GM18867 (cell line): Measurements from ENCODE around the gene COQ2.
A peak's percentile ranks its signal among the peaks of the same experiment; 100 is the strongest.
"Not testable (repeated sequence)": the region's sequence is repeated elsewhere in the genome, so short reads cannot be mapped to it uniquely, and the experiment has no call there.

ENCODE experiments used
- ATAC-seq: cut with Tn5 transposase; IDR thresholded peaks from one replicate; pipeline ENCODE4 v1.9.1; 2021; ENCODE audit warnings: mild to moderate bottlenecking, moderate library complexity; ENCODE audit not compliant: unreplicated experiment

COQ2 gene

DNA sequence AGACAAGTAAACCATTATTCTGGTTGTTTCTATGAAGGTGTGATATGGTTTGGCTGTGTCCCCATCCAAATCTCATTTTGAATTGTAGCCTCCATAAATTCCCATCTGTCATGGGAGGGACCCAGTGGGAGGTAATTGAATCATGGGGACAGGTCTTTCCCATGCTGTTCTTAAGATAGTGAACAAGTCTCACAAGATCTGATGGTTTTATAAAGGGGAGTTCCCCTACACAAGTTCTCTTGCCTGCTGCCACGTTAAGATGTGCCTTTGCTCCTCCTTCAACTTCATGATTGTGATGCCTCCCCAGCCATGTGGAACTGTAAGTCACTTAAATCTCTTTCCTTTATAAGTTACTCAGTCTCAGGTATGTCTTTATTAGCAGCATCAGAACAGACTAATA, 3.8 kb upstream of the COQ2 start:
- ATAC-seq, result not testable (repeated sequence)

DNA sequence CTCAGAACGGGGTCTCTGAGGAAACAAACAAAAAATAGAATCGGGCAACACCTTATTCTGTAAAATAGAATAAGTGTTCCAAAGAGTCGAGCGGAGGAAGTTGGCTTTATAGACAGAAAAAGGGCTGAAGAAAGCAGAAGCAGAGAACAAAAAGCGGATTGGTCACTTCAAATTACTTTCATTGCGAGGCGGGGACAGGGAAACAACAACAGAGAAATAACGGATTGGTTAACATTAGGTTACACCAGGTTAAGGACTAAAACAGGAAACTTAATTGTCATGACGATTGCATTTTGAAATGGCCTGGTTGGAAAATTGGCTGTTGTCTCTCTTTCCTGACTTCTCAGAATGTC, 433 bp upstream of the COQ2 start:
- peak; percentile 3 for ATAC-seq

DNA sequence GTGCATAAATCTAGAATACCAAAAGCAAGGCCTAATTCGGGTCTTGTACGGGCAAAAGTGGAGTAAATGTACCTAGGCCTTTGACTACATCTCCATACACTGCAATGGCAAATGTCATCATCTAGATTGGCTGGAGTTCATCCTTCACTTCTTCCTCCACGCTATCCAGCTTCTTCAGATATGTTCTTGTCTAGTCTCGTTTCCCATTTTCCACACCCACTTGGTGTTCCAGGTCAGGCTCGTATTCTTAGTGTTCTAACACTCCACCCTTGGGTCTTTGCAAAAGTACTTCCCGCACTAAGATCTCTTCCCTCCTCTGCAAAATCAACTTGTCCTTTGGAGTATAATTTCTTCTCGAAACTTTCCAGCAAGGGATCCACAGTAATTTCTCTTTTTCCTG, 1.4 kb downstream of the COQ2 start:
- ATAC-seq, result no peak

DNA sequence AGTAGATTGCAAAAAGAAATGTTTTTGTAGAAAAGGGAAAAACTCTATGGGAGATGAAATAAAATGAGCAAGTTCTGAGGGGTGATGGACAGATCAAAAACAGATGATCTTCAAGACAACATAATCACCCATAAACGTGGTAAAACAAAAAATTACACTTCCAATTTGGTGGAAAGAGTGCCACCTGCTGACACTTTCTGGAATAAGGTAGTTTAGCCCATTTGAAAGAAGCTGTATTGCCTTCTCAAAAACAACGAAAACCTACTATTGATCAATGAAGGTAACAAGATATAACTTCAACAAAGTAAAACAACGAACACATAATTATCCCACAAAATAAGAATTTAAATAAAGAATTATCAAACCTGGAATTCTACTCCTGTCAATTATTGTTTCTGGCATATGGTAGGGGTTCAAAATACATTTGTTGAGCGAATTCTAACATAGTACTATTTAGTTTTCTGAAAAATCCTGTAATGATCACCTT, 2.5 kb downstream of the COQ2 start:
- ATAC-seq, result no peak

DNA sequence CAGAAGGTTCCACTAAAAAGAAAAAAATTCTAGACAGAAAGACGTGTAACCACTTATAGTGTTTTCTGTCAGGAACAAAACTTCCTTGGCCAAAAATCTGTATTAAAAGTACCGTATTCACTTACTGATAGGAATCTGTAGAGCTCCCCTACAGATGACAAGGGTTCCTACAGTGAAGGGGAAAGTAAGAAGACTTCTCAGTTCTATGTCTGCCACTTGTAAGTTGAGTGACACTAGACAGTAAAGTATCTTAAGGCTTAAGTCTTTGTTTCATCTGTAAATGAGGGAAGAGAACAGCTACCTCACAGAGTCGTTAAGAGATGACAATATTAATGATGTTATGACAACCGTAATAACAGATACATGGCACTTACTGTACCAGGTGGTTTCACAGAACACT, 3.3 kb downstream of the COQ2 start:
- peak; percentile 24 for ATAC-seq

DNA sequence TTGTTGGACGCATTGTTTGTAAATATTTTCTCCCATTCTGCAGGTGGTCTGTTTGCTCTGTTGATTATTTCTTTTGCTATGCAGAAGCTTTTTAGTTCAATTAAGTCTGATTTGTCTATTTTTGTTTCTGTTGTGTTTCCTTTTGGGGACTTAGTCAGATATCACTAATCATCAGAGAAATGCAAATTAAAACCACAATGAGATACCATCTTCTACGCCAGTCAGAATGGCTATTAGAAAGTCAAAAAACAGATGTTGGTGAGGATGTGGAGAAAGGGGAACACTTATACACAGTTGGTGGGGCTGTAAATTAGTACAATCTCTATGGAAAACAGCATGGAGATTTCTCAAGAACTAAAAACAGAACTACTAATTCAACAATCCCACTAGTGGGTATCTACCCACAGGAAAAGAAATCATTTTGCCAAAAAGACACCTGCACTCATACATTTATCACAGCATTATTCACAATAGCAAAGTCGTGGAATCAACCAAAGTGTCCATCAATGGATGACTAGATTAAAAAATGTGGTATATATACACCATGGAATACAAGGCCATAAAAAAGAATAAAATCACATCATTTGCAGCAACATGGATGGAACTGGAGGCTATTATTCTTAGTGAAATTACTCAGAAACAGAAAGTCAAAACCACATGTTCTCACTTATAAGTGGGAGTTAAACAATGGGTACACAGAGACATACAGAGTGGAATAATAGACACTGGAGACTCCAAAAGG, 8.1 kb downstream of the COQ2 start:
- peak; percentile 79 for ATAC-seq

DNA sequence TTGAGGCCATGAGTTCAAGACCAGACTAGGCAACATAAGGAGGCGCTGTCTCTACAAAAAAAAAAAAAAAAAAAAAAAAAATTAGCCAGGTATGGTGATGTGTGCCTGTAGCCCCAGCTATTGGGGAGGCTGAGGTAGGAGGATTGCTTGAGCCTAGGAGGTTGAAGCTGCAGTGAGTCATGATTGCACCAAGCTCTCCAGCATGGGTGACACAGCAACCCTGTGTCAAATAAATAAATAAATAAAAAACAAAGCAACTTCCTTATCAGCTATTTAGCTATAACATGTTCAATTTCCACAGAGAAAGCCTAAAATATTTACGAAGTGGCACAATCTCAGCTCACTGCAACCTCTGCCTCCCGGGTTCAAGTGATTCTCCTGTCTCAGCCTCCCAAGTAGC, 10.7 kb downstream of the COQ2 start:
- not testable (repeated sequence) for ATAC-seq

DNA sequence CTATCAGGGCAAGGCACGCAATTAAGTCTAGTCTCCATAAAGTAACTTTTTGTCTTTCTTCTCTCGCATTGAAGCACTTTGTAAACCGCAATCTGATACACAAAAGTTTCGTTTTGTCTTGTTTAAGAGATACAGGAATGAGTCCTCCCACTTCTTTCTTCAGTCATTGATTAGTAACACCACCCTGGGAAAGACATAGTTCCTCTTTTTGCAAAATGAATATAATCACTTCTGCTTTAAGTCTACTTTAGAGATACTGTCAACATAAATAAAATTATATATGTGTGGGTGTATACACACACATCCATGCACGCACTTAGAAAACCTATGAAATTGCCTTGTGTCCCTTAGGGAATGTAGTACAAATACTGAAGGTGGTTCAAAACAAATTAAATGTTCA, 11.7 kb downstream of the COQ2 start:
- peak; percentile 89 for ATAC-seq

DNA sequence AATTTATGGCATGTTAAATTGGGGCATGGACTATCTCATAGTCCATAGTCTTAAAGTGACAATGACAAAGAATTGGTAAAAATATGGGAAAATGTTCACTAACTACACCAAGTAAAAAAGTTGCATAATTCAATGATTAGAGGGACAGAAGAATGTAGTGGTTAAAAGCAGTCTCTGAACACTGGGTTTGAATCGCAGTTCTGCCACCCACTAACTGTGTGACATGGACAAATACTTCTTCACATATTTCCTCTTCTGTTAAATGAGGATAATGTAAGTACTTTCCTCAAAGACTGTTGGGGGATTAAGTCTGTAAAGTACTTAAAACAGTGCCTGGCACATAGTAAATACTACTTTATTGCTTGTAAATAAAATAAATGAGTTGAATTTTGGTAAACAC, 15.3 kb downstream of the COQ2 start:
- no peak for ATAC-seq

DNA sequence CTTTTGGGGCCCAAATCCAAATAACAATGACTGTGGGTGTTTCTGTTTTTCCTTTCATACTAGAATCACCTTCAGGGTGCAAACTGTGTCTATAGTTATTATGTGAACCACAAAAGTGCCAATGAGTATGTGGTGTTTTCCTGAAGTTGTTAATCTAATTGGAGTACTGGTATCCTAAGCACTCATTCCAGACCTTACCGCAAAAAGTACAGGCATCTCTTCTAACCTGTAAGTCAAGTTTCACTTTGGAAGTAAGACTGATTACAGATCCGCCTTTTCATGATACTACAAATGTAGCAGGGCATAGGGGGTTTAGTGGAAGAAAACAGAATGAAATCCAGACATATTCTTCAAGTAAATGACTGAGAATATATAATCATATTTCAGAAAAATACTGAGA, 16.1 kb downstream of the COQ2 start:
- no peak for ATAC-seq

DNA sequence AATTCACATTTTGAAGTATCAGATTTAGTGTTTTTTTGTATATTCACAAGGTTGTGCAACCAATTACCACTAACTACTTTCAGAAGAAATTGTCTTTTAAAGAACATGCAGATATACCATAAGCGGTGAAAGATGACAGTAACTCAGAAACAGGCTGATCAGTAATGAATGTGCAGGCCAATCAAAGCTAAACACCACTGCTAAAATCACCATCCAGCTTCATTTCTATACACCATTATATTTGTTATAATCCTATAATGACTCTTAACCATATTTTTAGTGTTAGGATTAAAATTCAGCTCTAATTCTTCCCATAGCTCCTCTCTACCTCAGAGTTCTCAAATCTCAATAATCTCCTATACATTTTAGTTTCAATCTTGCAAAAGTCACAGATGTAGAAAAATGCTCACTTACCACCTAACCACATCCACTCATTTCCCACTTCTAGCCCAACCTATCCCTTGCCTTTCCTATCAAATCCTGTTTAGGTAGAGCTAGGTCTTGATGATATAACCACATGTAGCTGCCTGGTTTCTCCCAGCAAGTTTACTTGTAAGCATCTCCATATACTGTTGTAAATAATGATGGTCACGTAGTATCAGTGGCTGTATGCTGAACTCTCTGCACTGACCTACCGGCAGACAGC, 16.6 kb downstream of the COQ2 start:
- ATAC-seq, result no peak

DNA sequence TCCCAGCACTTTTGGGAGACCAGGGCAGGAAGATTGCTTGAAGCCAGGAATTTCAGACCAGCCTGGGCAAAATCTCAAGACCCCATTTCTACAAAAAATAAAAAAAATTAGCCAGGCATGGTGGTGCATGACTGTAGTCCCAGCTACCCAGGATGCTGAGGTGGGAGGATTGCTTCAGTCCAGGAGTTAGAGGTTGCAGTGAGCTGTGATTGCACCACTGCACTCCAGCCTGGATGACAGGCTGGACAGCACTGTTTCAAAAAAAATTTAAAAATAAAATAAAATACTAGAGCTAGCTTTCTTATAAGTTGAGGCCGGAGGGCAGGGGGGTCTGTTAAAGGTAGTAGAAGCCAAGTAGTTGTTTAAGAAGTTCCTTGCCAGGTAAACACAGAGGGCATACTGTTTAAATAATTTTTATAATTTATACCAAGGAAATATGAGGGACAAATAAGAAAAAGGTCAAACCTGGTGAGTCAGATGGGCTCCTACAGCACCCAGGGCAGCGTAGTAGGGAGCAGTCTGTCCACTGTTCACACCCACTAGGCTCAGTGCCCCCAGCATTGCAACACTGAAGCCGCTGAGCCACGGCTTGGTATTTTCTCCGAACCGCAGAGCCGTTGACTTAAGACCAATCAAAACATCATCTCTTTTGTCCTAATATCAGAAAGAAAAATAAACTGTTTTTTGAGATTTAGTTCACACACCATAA, 17.3 kb downstream of the COQ2 start:
- no peak for ATAC-seq

DNA sequence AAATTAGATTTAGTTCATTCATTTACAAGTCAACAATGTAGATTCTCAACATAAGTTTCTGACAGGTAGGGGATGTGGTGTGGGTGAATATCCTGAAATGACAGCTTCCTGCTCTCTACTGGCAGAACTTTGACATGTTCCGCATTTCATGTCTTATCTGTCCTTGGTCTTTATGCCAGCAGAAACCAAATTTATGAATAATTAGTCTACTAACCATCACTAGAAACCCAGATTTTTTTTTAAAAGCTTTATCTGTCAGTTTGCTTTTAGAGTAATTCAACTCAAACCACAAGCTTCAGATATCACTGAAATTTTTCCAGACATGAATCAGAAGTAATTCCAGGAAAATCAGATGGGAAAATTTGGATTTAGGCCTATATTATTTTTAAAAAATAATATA, 17.9 kb downstream of the COQ2 start:
- peak; percentile 61 for ATAC-seq

DNA sequence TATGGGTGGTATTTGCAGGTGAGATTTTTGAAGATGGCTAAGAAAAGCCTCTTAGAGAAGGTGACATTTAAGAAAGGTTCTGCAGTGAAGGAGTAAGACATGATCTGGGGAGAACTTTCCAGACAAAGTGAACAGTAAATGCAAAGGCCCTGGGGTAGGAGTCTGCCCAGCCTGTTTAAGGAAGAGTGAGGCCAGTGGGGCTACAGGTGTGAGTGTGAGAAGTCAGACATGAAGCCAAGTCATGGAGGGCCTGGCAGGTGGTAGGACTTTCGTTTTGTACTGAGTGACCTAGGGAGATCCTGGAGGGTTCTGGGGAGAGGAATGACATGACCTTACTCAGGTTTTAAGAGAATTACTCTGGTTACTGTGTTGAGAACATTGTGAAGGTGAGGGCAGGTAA, 21.5 kb downstream of the COQ2 start:
- ATAC-seq, result no peak

DNA sequence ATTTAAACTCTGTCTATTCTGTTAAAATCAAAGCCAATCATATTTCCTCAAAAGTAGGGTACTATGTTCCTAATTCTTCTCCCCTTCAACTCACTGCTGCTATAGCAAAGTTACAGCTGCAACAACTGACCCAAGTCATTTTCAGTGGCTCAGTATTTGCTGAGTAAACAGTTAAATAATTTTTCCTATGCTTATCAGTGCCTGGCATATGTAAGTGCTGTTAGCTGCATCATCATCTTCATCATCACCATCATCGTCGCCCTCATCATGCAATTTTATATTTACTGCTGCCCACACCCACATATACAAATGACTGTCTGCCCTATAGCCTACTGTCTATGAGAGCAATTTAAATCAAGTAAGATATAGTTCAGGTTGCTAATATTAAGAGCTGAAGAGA, 21.9 kb downstream of the COQ2 start:
- no peak for ATAC-seq

DNA sequence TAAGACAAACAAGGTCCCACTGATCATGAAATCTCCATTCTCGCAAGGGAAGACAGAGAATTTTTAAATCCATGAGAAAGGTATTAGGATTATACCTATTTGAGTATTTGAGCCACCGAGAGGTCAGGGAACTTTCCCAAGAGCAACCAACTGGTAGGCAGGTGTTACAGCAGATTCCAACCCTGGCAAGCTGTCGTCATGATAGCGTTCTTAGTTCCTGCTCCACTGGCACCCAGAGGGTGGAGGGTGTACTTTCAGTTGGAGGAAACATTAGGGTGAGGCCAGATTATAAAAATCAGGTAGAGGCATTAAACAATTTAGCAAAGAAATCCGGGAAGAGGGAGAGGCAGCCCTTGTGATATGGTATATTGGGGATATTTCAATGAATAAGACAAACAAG, 23.3 kb downstream of the COQ2 start:
- ATAC-seq, result no peak

DNA sequence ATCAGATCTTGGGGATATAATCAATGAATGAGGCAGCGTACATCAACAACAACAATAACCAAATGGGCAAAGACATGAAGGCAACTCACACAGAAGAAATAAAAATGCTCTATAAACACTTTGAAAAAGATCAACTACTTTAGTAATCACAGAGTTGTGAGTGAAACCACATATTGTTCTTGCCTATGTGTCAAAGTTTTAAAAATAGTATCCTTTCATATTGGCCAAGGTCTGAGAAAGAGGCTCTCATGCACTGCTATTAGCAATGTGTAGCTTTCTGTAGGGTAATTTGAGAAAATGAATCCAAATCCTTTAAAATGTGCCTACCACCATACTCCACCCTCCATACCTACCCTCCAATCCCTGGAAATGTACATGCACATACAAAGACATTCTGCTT, 25.0 kb downstream of the COQ2 start:
- ATAC-seq, result peak; percentile 60

DNA sequence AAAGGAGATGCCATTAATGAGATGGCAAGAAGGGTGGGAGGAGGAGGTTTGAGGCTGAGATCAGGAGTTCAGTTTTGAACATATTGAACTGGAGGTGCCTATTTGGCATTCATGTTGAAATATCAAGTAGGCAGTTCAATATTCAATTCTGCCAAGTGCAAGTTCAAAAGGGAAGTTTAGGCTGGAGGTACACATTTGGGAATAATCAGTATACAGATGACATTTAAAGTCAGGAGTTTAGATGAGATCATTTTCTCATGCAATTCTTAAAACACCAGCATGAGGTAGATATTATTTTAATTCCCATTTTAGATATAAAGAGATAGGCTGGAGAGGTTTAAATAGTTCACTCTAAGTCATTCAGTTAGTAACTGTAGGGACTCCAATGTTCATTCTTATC, 26.1 kb downstream of the COQ2 start:
- no peak for ATAC-seq

DNA sequence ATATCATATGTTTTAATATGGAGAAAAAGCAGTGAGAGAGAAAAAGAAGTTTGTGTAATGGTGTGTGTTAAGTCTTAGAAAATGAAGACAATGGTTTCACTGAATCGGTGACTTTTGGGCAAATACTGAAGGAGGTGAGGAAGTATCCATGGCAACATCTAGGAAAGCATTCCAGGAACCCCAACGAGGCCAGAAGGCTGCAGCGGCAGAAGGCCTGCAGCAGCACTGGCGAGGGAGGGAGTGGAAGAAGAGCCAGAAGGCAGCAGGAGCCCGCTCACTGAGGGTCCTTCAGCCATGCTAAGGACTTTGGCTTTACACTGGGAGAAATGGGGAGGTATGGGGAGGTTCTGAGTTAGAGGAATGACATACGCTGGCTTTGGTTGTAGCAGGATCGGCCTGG, 26.8 kb downstream of the COQ2 start:
- ATAC-seq, result no peak

DNA sequence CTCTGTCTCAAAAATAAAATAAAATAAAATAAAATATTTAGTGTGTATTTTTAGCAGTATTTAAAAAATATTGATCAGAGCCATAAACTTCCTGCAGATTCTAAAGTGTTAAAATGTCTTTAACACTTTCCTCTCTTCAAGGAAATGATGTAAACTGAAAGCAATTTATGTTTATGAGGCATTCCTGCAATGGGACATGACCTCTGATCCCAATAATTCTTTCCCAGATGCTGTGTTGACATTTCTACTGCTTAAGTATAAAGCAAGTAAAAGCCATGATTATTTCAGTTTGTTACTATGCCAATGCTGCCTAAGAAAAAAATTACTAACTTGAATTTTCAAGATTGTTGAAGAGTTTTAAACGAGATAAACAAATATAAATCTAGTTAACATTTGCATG, 29.0 kb downstream of the COQ2 start:
- no peak for ATAC-seq

DNA sequence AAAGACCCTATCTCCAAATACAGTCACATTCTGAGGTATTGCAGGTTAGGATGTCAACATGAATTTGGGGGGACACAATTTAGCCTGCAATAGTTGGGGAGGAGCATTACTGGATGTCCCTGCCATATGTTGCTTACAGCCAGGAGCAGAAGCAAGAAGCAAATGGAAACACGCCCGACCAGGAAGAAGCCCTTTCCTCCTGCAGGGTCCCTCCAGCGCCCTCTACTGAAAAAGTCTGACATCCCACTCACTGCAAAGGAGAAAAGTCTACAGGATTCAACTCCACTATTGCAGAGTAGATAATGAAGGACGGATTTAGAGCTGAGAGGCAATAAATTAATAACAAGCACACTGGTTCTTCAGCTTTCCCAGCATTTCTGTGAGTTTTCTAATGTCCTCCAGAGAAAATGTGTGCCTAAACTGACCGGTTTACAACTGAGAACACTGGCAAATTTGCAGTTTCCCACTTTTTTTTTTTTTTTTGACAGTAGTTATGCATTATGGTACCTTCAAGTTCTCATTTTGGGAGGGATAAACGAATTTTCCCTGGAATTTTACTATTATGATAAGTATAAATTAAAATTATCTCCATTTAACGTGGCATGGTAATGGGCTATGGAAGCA, 31.7 kb downstream of the COQ2 start:
- ATAC-seq, result peak; percentile 64

DNA sequence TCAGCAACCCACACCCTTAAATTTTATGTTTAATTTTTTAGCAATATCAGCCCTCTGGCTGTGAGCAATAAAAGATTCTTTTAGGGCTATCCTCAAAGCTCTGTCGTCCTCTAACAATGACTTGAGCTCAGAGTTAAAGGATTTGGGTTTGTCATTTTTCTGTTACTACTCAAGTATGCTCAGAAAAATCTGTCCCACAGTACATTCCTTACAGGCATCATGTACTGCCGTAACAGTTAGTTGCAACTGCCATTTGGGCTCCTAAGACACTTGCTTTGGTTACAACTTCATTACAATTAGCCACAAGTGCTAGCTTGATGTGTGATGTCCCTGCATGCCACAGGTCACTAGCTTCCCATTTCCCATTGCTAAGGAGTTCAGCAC, 33.2 kb downstream of the COQ2 start:
- ATAC-seq, result no peak
